OCI-LY7 (cell line): ENCODE measurements around the gene ZBTB47. TPM values are rescaled to one million over a fixed set of nuclear protein-coding genes. Genes with fewer than 3 reads are reported as not detected.
A peak's percentile ranks its signal among the peaks of the same experiment; 100 is the strongest.

ENCODE experiments used
- BruUV-seq: library from RNA; stranded (reverse); fragments of 400-500 nt; replicated peaks from 2 replicates; lab custom pipeline; 2021; lab: Mats Ljungman, UMichigan
- CTCF ChIA-PET: fragments of 300-600 bp; sonication (Branson Sonifier 250); formaldehyde crosslinking; loops from one replicate; lab custom pipeline; 2022; ENCODE audit warnings: antibody characterized with exemption; ENCODE audit not compliant: unreplicated experiment; lab: Charles Lee
- POLR2A ChIA-PET: fragments of 300-600 bp; sonication (Branson Sonifier 250); formaldehyde crosslinking; loops from one replicate; lab custom pipeline; 2022; ENCODE audit warnings: antibody characterized with exemption; lab: Charles Lee
- DNase-seq: peaks from one replicate; pipeline ENCODE4 v3.0.0-alpha.2; 2015; ENCODE audit warnings: low spot score
- H2AFZ ChIP-seq: fragments of 200-600 bp; sonication (generic), shearing (Covaris generic); 2 replicates; pipeline ENCODE4 v1.6.1; 2014; ENCODE audit warnings: mild to moderate bottlenecking, antibody characterized with exemption, low read length, moderate library complexity
- H3K27ac ChIP-seq: fragments of 200-600 bp; sonication (generic); 2 replicates; pipeline ENCODE4 v1.5.1; 2014; ENCODE audit warnings: mixed run types, low read depth, mild to moderate bottlenecking, moderate library complexity, low read length, inconsistent platforms; ENCODE audit not compliant: poor library complexity, severe bottlenecking
- H3K36me3 ChIP-seq: fragments of 200-600 bp; sonication (generic); 2 replicates; pipeline ENCODE4 v1.6.1; 2014; ENCODE audit warnings: mild to moderate bottlenecking, antibody characterized with exemption, low read length, moderate library complexity, mixed read lengths; ENCODE audit not compliant: insufficient read depth
- H3K4me1 ChIP-seq: fragments of 200-600 bp; sonication (generic); 2 replicates; pipeline ENCODE4 v1.5.1; 2014; ENCODE audit warnings: mild to moderate bottlenecking, low read length; ENCODE audit not compliant: insufficient read depth, poor library complexity, severe bottlenecking
- H3K4me2 ChIP-seq: fragments of 200-600 bp; sonication (generic); 2 replicates; pipeline ENCODE4 v1.6.1; 2014; ENCODE audit warnings: mild to moderate bottlenecking, low read length
- H3K4me3 ChIP-seq: fragments of 200-600 bp; sonication (generic); 2 replicates; pipeline ENCODE4 v1.5.1; 2014; ENCODE audit warnings: mild to moderate bottlenecking, low read depth, low read length; ENCODE audit not compliant: poor library complexity, severe bottlenecking
- H3K79me2 ChIP-seq: fragments of 200-600 bp; sonication (generic); 2 replicates; pipeline ENCODE4 v1.6.1; 2016; ENCODE audit warnings: low read depth, mild to moderate bottlenecking, low read length, moderate library complexity, mixed read lengths; ENCODE audit not compliant: insufficient read depth
- H3K9me2 ChIP-seq: fragments of 200-600 bp; sonication (generic); 2 replicates; pipeline ENCODE4 v1.6.1; 2016; ENCODE audit warnings: mild to moderate bottlenecking, low read length, mixed read lengths; ENCODE audit not compliant: insufficient read depth
- H3K9me3 ChIP-seq: fragments of 200-600 bp; sonication (generic); 2 replicates; pipeline ENCODE4 v1.6.1; 2014; ENCODE audit warnings: mild to moderate bottlenecking, mixed run types, low read length, mixed read lengths
- H4K20me1 ChIP-seq: fragments of 200-600 bp; sonication (generic); 2 replicates; pipeline ENCODE4 v1.6.1; 2014; ENCODE audit warnings: mild to moderate bottlenecking, antibody characterized with exemption, low read length, moderate library complexity, mixed read lengths; ENCODE audit not compliant: insufficient read depth
- CTCF ChIP-seq: fragments of 200-600 bp; sonication (generic); conservative IDR thresholded peaks from 2 replicates; pipeline ENCODE4 v1.5.1; 2014; ENCODE audit warnings: mild to moderate bottlenecking, antibody characterized with exemption, low read length, moderate library complexity, mixed read lengths
- EZH2phosphoT487 ChIP-seq: fragments of 200-600 bp; sonication (generic); IDR thresholded peaks from 2 replicates; pipeline ENCODE4 v1.6.1; 2018; ENCODE audit warnings: low read depth, borderline replicate concordance, mild to moderate bottlenecking, mixed run types, antibody characterized with exemption, low read length, moderate library complexity, mixed read lengths
- intact Hi-C: fragments of 100-400 bp; cut with micrococcal nuclease; formaldehyde crosslinking; loops from one replicate; pipeline ENCODE4 v1.10.0; 2022; ENCODE audit not compliant: unreplicated experiment
- total RNA-seq, 2 experiments: library from RNA; depleted of rRNA in 1 of 2; stranded (reverse); fragments of >200 nt in 1 of 2; shearing (Covaris generic) in 1 of 2; gene quantifications; 2 replicates each; pipeline ENCODE4 v1.2.3, GENCODE V29; 2014 to 2022

Gene ZBTB47
- total RNA-seq, 2 experiments from 2014 or later, result 0.09 TPM; not detected in 1

GRCh38 chr3:42700366-42701288 lies 47.1 kb downstream of the ZBTB47 start:
- Histone ChIP-seq H3K4me1 (no peaks in the 10 kb centered on the region), H3K9me3 (no peaks in the 10 kb centered on the region), H4K20me1 (no peaks in the 10 kb centered on the region), H3K4me3 (no peak overlapping the region), H3K9me2 (no peaks in the 10 kb centered on the region), H2AFZ (no peak overlapping the region), H3K4me2 (no peak overlapping the region), H3K79me2 (no peaks in the 10 kb centered on the region), H3K27ac (no peak overlapping the region), H3K36me3 (no peaks in the 10 kb centered on the region)
- intact Hi-C loops, result no loop called here
- TF ChIP-seq CTCF, result no peak
- no peak for TF ChIP-seq EZH2phosphoT487
- ChIA-PET CTCF (interaction anchor here (0.5 kb wide), 1 partner anchor 60 kb away, joined by 7 read pairs; no protein-coding TSS in a partner anchor), POLR2A (no interaction called here)
- no peak for DNase-seq
- no TSS peak for BruUV-seq

- Histone ChIP-seq H3K4me3 (no peak overlapping the region), H3K79me2 (no peaks in the 10 kb centered on the region), H3K36me3 (no peaks in the 10 kb centered on the region), H4K20me1 (no peaks in the 10 kb centered on the region), H3K9me3 (no peaks in the 10 kb centered on the region), H3K9me2 (no peaks in the 10 kb centered on the region), H3K27ac (no peak overlapping the region), H3K4me2 (no peak overlapping the region), H3K4me1 (no peaks in the 10 kb centered on the region), H2AFZ (no peak overlapping the region)
- ChIA-PET CTCF (interaction anchor here (0.5 kb wide), 1 partner anchor 61 kb away, joined by 7 read pairs; no protein-coding TSS in a partner anchor), POLR2A (no interaction called here)
- peak; percentile 27 for DNase-seq
- no TSS peak for BruUV-seq
- no peak for TF ChIP-seq CTCF
- TF ChIP-seq EZH2phosphoT487, result no peak
- intact Hi-C loops, result no loop called here
Measured at GRCh38 chr3:42701371-42702065, 48.0 kb downstream of the ZBTB47 start.
